K562 (cell line): Measurements from ENCODE around the gene FAM43B. TPM values are rescaled to one million over a fixed set of nuclear protein-coding genes. Genes with fewer than 3 reads are reported as not detected.

ENCODE experiments used
- CBX2 ChIP-seq: fragments of 200-600 bp; sonication (generic); IDR thresholded peaks from one replicate; pipeline ENCODE4 v1.6.1; 2012; ENCODE audit warnings: mild to moderate bottlenecking, low read length, inconsistent platforms; ENCODE audit not compliant: insufficient read depth, poor library complexity, severe bottlenecking
- ESRRA ChIP-seq: fragments of 450-650 bp; IDR thresholded peaks from 2 replicates; pipeline ENCODE4 v1.6.1; 2014; ENCODE audit warnings: low read depth, mild to moderate bottlenecking, moderate library complexity, borderline replicate concordance
- FOXK1 ChIP-seq: sonication (generic); formaldehyde crosslinking; IDR thresholded peaks from 2 replicates; pipeline ENCODE4 v1.8.0; 2022; ENCODE audit warnings: missing genetic modification reagents, mild to moderate bottlenecking, borderline replicate concordance
- RFX1 ChIP-seq: fragments of 450-650 bp; IDR thresholded peaks from 2 replicates; pipeline ENCODE4 v1.6.1; 2016; ENCODE audit warnings: mild to moderate bottlenecking, moderate library complexity
- SAP30 ChIP-seq: fragments of 200-600 bp; sonication (generic); IDR thresholded peaks from 2 replicates; pipeline ENCODE4 v1.6.1; 2012; ENCODE audit warnings: borderline replicate concordance, low read depth, mild to moderate bottlenecking, moderate library complexity, low read length, control low read depth, inconsistent platforms; ENCODE audit not compliant: insufficient read depth, poor library complexity, severe bottlenecking
- SMAD3 ChIP-seq: fragments of 450-650 bp; formaldehyde crosslinking; conservative IDR thresholded peaks from 2 replicates; pipeline ENCODE4 v1.4.0; 2020; ENCODE audit warnings: mild to moderate bottlenecking
- TBL1XR1 ChIP-seq, 2 experiments: IDR thresholded peaks; 2 replicates each; pipeline ENCODE4 v1.6.1; 2012; ENCODE audit warnings: improper control_type of control experiment in 2 of 2, low read length in 2 of 2, mild to moderate bottlenecking in 1 of 2
- ZBED1 ChIP-seq: IDR thresholded peaks from 2 replicates; pipeline ENCODE4 v1.6.1; 2014
- ZBTB17 ChIP-seq: fragments of 450-650 bp; formaldehyde crosslinking; IDR thresholded peaks from 2 replicates; pipeline ENCODE4 v1.4.0; 2020; ENCODE audit warnings: mild to moderate bottlenecking
- ZNF586 ChIP-seq: fragments of 450-650 bp; formaldehyde crosslinking; conservative IDR thresholded peaks from 2 replicates; pipeline ENCODE4 v1.4.0; 2020; ENCODE audit warnings: mild to moderate bottlenecking, moderate library complexity
- polyA plus RNA-seq, 8 experiments: library from polyadenylated mRNA; depleted of rRNA in 4 of 8; stranded (reverse) in 5 of 8; unstranded in 3 of 8; fragments of >200 nt; fragmentation: Nextera tagmentation in 2 of 8; fragmentation: Illumina TruSeq in 1 of 8; extraction: Ambion mirVana in 2 of 8; extraction: Trizol in 1 of 8; gene quantifications; 2 replicates each; pipeline versions ENCODE4 v1.2.1 to v1.2.3, GENCODE V29; 2011 to 2014; ENCODE audit warnings: inconsistent platforms in 1 of 8, missing spikeins in 1 of 8
- total RNA-seq, 7 experiments: library from RNA; depleted of rRNA in 6 of 7; stranded (reverse); fragments of >200 nt in 6 of 7; fragmentation: Illumina TruSeq in 2 of 7; extraction: Trizol in 2 of 7; gene quantifications; 2 replicates each; pipeline versions ENCODE4 v1.2.1 to v1.2.3, GENCODE V29; 2011 to 2021; ENCODE audit warnings: low replicate concordance in 1 of 7
- TF ChIP-seq, protein P1 (sequence below): fragments of 450-650 bp; IDR thresholded peaks from 2 replicates; pipeline ENCODE4 v1.6.1; 2016; ENCODE audit warnings: mild to moderate bottlenecking
- TF ChIP-seq, protein P2 (sequence below): sonication (generic); formaldehyde crosslinking; IDR thresholded peaks from 2 replicates; pipeline ENCODE4 v1.4.0; 2020; ENCODE audit warnings: mild to moderate bottlenecking, missing genetic modification reagents
- TF ChIP-seq, protein P3 (sequence below): fragments of 250-450 bp; sonication (Bioruptor Pico); IDR thresholded peaks from 2 replicates; pipeline ENCODE4 v1.4.0; 2020; ENCODE audit warnings: mild to moderate bottlenecking, moderate library complexity

FAM43B gene
- total and polyA plus RNA-seq, 9 of the 15 experiments (the other 6 are each of a cell fraction or from before 2014, with no cell fraction given), result not detected

DNA sequence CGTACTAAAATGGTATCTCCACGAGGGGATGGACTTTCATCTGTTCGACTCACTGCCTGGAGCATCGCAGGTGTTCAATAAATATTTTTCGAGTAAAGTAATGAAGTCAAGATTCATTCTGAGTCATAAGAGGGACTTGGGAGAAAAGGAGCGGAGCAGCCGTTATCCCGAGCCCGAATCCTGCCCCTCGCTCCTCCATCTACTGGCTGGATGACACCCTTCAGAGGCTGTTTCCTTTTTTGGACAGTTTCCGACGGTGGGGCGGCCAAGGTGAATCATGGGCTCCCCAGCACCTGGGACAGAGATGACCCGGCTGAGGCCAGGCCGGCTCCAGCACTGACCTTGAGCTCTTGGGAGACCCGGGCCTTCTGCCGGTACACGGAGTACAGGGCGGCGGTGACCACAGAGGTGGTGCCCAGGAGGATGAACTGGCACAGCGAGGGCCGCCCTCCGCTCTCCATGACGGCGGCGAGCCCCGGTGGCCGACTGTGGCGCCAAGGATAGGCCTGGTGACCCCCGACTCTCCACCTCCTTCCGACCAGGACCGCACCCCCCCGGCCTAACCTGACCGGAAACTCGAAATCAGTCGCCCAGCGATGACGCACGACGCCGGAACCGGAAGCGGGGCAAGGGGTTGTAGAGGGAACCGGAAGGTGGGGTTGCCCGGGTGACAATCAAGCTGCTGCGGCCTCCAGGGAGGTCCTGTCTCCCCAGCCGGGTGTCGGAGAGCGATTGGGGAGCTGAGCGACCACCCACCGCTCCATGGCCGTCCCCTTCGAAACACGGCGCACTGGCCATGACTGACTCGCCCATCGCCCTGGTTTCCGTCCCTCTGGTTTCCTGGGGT lies 44.6 kb upstream of the FAM43B start, which contains the start of gene MUL1 (continued):
- TF ChIP-seq SAP30, result peak; percentile 78
- TF ChIP-seq, protein P1, sequence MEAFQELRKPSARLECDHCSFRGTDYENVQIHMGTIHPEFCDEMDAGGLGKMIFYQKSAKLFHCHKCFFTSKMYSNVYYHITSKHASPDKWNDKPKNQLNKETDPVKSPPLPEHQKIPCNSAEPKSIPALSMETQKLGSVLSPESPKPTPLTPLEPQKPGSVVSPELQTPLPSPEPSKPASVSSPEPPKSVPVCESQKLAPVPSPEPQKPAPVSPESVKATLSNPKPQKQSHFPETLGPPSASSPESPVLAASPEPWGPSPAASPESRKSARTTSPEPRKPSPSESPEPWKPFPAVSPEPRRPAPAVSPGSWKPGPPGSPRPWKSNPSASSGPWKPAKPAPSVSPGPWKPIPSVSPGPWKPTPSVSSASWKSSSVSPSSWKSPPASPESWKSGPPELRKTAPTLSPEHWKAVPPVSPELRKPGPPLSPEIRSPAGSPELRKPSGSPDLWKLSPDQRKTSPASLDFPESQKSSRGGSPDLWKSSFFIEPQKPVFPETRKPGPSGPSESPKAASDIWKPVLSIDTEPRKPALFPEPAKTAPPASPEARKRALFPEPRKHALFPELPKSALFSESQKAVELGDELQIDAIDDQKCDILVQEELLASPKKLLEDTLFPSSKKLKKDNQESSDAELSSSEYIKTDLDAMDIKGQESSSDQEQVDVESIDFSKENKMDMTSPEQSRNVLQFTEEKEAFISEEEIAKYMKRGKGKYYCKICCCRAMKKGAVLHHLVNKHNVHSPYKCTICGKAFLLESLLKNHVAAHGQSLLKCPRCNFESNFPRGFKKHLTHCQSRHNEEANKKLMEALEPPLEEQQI, result peak; percentile 79; the same call in 1 of the 2 replicates
- no peak for TF ChIP-seq CBX2
- TF ChIP-seq, protein P2, sequence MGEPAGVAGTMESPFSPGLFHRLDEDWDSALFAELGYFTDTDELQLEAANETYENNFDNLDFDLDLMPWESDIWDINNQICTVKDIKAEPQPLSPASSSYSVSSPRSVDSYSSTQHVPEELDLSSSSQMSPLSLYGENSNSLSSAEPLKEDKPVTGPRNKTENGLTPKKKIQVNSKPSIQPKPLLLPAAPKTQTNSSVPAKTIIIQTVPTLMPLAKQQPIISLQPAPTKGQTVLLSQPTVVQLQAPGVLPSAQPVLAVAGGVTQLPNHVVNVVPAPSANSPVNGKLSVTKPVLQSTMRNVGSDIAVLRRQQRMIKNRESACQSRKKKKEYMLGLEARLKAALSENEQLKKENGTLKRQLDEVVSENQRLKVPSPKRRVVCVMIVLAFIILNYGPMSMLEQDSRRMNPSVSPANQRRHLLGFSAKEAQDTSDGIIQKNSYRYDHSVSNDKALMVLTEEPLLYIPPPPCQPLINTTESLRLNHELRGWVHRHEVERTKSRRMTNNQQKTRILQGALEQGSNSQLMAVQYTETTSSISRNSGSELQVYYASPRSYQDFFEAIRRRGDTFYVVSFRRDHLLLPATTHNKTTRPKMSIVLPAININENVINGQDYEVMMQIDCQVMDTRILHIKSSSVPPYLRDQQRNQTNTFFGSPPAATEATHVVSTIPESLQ, result no peak
- peak; percentile 100 for TF ChIP-seq ESRRA
- TF ChIP-seq, protein P3, sequence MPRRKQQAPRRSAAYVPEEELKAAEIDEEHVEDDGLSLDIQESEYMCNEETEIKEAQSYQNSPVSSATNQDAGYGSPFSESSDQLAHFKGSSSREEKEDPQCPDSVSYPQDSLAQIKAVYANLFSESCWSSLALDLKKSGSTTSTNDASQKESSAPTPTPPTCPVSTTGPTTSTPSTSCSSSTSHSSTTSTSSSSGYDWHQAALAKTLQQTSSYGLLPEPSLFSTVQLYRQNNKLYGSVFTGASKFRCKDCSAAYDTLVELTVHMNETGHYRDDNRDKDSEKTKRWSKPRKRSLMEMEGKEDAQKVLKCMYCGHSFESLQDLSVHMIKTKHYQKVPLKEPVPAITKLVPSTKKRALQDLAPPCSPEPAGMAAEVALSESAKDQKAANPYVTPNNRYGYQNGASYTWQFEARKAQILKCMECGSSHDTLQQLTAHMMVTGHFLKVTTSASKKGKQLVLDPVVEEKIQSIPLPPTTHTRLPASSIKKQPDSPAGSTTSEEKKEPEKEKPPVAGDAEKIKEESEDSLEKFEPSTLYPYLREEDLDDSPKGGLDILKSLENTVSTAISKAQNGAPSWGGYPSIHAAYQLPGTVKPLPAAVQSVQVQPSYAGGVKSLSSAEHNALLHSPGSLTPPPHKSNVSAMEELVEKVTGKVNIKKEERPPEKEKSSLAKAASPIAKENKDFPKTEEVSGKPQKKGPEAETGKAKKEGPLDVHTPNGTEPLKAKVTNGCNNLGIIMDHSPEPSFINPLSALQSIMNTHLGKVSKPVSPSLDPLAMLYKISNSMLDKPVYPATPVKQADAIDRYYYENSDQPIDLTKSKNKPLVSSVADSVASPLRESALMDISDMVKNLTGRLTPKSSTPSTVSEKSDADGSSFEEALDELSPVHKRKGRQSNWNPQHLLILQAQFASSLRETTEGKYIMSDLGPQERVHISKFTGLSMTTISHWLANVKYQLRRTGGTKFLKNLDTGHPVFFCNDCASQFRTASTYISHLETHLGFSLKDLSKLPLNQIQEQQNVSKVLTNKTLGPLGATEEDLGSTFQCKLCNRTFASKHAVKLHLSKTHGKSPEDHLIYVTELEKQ (CRISPR knock-in tag), result no peak
- TF ChIP-seq ZBED1, result no peak
- TF ChIP-seq TBL1XR1 (IDR thresholded peaks at IDR 0.05; ENCODE audit: low read length in 2 of 2), result peak in 1 of 2 experiments; percentile 69; a peak in 2 of 4 replicates
- peak; percentile 97 for TF ChIP-seq RFX1
- TF ChIP-seq ZBTB17 (CRISPR knock-in tag), result 0 out of 2 replicates have a peak, but pooled peaks have one; percentile 20
- no peak for TF ChIP-seq ZNF586
- TF ChIP-seq FOXK1 (CRISPR knock-in tag), result peak; percentile 94; the same call in 1 of the 2 replicates
- no peak for TF ChIP-seq SMAD3 (CRISPR knock-in tag)
